Nephron progenitor cell (in vitro differentiated cells): Measurements from ENCODE around the gene CEP55.

Source experiments
- DNase-seq: peaks from one replicate; pipeline ENCODE4 v3.0.0; 2021
- H3K27ac Mint-ChIP-seq: 2 replicates; pipeline ENCODE4 v1.8.0; 2021; ENCODE audit warnings: mild to moderate bottlenecking, moderate library complexity, mixed read lengths
- H3K27me3 Mint-ChIP-seq: 2 replicates; pipeline ENCODE4 v1.8.0; 2021; ENCODE audit warnings: mild to moderate bottlenecking, low read depth, mixed read lengths; ENCODE audit not compliant: poor library complexity
- H3K36me3 Mint-ChIP-seq: 2 replicates; pipeline ENCODE4 v1.8.0; 2021; ENCODE audit warnings: low read depth, mixed read lengths
- H3K4me1 Mint-ChIP-seq: 2 replicates; pipeline ENCODE4 v1.8.0; 2021; ENCODE audit warnings: mixed read lengths
- H3K4me3 Mint-ChIP-seq: 2 replicates; pipeline ENCODE4 v1.8.0; 2021; ENCODE audit warnings: mild to moderate bottlenecking, moderate library complexity, mixed read lengths
- H3K9me3 Mint-ChIP-seq: 2 replicates; pipeline ENCODE4 v1.8.0; 2021; ENCODE audit warnings: mild to moderate bottlenecking, moderate library complexity, mixed read lengths
- CTCF ChIP-seq: fragments of 200-600 bp; sonication (generic); IDR thresholded peaks from 2 replicates; pipeline ENCODE4 v1.5.0; 2021; ENCODE audit warnings: antibody characterized with exemption

CEP55 gene

GRCh38 chr10:93461109-93461806 lies 35.2 kb upstream of the CEP55 start:
- Mint-ChIP-seq H3K36me3 (peaks cover 11% of the 10 kb centered on the region), H3K27me3 (no peaks in the 10 kb centered on the region), H3K9me3 (no peaks in the 10 kb centered on the region), H3K4me1 (peaks cover 63% of the 10 kb centered on the region), H3K27ac (peak overlapping the region; percentile 10), H3K4me3 (no peak overlapping the region)
- no peak for TF ChIP-seq CTCF
- DNase-seq = no peak

- Mint-ChIP-seq H3K27me3 (no peaks in the 10 kb centered on the region), H3K4me3 (no peak overlapping the region), H3K4me1 (peaks cover 58% of the 10 kb centered on the region), H3K27ac (no peak overlapping the region), H3K9me3 (no peaks in the 10 kb centered on the region), H3K36me3 (peaks cover 7% of the 10 kb centered on the region)
- no peak for TF ChIP-seq CTCF
- DNase-seq = no peak
These were observed 34.6 kb upstream of the CEP55 start for GRCh38 chr10:93461807-93462178.

- Mint-ChIP-seq H3K36me3 (peaks cover 7% of the 10 kb centered on the region), H3K4me3 (no peak overlapping the region), H3K27ac (no peak overlapping the region), H3K27me3 (no peaks in the 10 kb centered on the region), H3K9me3 (no peaks in the 10 kb centered on the region), H3K4me1 (peaks cover 56% of the 10 kb centered on the region)
- no peak for TF ChIP-seq CTCF
- DNase-seq = no peak
These were observed 34.0 kb upstream of the CEP55 start for GRCh38 chr10:93462371-93462770.

- Mint-ChIP-seq H3K4me3 (peak overlapping the region; percentile 54), H3K27me3 (no peaks in the 10 kb centered on the region), H3K9me3 (no peaks in the 10 kb centered on the region), H3K27ac (peak overlapping the region; percentile 90), H3K4me1 (peaks cover 56% of the 10 kb centered on the region), H3K36me3 (peaks cover 8% of the 10 kb centered on the region)
- no peak for DNase-seq
- no peak for TF ChIP-seq CTCF
These were observed 33.5 kb upstream of the CEP55 start for GRCh38 chr10:93462881-93463280.

- peaks cover 15% of the 10 kb centered on the region for H3K36me3 Mint-ChIP-seq
- H3K9me3 Mint-ChIP-seq = no peaks in the 10 kb centered on the region
- H3K27me3 Mint-ChIP-seq = no peaks in the 10 kb centered on the region
- no peak overlapping the region for H3K4me3 Mint-ChIP-seq
- TF ChIP-seq CTCF = no peak
- peak overlapping the region; percentile 22 for H3K27ac Mint-ChIP-seq
- no peak for DNase-seq
- H3K4me1 Mint-ChIP-seq = peaks cover 58% of the 10 kb centered on the region
These were observed 32.5 kb upstream of the CEP55 start for GRCh38 chr10:93463723-93464476.
